ENCODE measurements around the gene RPTOR.
"Not testable (repeated sequence)": the region's sequence is repeated elsewhere in the genome, so short reads cannot be mapped to it uniquely, and the experiment has no call there.

The RPTOR gene

GRCh38 chr17:80740141-80740540 is 195.5 kb downstream of the RPTOR start:
- DNase-seq = peak in 1 of 42 donors; percentile 5
- intact Hi-C loops (cut with DNase I) = no loop called here

GRCh38 chr17:80742091-80742490 is 197.5 kb downstream of the RPTOR start:
- intact Hi-C loops (cut with DNase I) = no loop called here
- DNase-seq = peak in 3 of 42 donors; percentile 20 to 37 (median 32)

GRCh38 chr17:80742581-80743180 is 198.0 kb downstream of the RPTOR start:
- peak in 1 of 42 donors; percentile 16 for DNase-seq
- intact Hi-C loops (cut with DNase I) = no loop called here

GRCh38 chr17:80743181-80743771 is 198.6 kb downstream of the RPTOR start:
- intact Hi-C loops (cut with DNase I) = no loop called here
- DNase-seq = peak in 19 of 42 donors; percentile 18 to 68 (median 40)

- intact Hi-C loops (cut with DNase I) = not testable (repeated sequence)
- DNase-seq = peak in 1 of 42 donors; percentile 19
Measured at GRCh38 chr17:80743973-80744372, 199.3 kb downstream of the RPTOR start.

DNA sequence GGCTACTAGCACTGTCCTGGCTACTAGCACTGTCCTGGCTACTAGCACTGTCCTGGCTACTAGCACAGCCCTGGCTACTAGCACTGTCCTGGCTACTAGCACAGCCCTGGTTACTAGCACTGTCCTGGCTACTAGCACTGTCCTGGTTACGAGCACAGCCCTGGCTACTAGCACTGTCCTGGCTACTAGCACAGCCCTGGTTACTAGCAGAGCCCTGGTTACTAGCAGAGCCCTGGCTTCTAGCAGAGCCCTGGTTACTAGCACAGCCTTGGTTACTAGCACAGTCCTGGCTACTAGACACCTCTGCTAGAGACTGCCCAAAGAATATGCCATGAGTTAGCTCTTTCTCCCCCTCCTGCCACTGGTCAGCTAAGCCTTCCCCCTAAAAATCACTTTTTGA is 200.1 kb downstream of the RPTOR start:
- peak in 3 of 42 donors; percentile 5 to 28 (median 18) for DNase-seq
- intact Hi-C loops (cut with DNase I) = not testable (repeated sequence)

DNA sequence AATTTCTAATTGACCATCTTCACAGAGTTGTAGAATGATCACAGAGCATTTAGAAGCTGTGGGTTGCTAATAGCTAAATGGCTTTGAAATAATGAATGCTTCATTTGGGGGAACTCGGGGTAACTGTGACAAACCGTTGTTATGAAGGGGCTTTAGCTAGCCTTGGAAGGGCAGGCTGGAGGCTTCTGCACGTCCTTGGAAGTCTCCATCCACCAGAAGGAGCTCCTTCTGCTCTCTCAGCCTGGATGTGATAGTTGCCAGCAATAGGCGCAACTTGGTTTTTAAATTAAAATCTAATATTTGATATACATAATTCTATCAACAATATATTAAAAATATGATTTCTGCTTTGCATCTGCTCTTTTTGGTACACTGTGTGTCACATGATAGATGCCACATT is 200.5 kb downstream of the RPTOR start:
- DNase-seq = peak in 3 of 42 donors; percentile 13 to 38 (median 27)
- intact Hi-C loops (cut with DNase I) = no loop called here

GRCh38 chr17:80746262-80746935 is 201.8 kb downstream of the RPTOR start:
- intact Hi-C loops (cut with DNase I) = no loop called here
- DNase-seq = peak in 4 of 42 donors; percentile 20 to 58 (median 31)

DNA sequence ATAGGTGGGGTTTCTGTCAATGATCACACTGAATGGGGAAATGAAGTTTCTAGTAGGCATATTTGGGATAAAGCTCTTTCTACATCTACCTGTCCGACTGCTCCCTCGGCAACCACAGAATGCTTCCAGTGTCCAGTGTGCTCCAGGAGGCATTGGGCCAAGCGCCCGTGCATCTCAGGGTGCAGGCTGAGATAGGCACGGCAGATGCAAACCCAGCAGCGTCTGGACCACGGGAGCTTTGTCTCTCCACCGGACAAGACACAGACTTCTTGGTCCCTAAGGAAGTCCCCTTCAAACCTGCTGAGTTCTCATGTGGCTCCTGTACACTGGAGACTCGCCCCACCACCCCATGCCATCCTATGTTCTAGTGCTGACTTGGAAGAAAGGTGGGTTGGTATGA is 202.8 kb downstream of the RPTOR start:
- intact Hi-C loops (cut with DNase I) = no loop called here
- peak in 6 of 42 donors; percentile 2 to 38 (median 26) for DNase-seq

- intact Hi-C loops (cut with DNase I) = no loop called here
- peak in 6 of 42 donors; percentile 7 to 29 (median 17) for DNase-seq
Measured at GRCh38 chr17:80749611-80750010, 205.0 kb downstream of the RPTOR start.

DNA sequence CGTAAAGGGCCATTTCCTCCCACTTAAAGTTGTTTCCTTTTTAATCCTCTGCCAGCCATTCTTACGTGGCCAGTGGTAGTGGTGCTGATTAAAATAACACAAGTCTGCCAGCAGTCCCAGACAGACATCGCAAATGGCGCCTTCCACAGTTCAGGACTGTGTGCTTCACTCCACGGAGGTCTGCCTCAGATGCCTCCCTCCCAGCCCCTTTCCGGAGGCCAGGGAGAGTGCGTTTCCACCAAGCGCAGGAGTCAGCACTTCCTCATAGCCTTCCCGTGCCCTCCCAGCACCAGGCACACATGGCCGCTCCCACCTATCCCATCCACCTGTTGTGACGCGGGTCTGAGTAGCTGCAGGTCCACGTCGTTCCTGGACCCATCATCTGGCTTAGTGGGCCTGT is 205.6 kb downstream of the RPTOR start:
- peak in 8 of 42 donors; percentile 14 to 54 (median 34) for DNase-seq
- intact Hi-C loops (cut with DNase I) = no loop called here

GRCh38 chr17:80751070-80751945 is 206.7 kb downstream of the RPTOR start:
- DNase-seq = peak in 41 of 42 donors; percentile 40 to 88 (median 68)
- intact Hi-C loops (cut with DNase I) = no loop called here

DNA sequence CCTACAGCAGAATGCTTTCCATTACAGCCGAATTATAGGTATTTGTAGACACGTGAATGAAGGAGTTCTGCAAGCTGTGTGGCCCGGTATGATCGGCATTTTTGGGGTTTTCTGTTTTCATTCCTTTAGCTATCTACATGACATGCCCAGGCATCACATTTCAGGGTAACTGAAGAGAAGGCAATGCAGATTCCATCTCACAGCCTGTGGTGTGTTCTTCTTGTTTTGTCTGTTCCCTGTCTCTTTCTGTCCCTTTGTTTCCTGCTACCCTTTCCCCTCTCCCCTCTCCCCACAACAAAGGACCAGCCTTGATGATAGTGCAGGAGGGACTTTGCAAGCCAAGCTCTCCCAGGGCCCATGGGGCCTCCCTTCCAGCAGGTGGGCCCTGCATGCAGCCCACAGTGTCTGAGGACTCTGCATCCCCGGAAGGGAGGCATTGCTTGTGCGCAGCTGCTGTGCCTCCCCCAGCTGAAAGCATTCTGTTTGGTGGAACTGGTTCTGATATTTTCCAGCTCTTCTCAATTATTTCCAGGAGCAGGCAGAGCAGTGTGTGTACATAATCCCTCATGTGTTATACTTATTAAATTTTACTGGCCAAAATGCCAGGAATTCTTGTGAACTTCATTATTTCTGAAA is 207.4 kb downstream of the RPTOR start:
- intact Hi-C loops (cut with DNase I) = no loop called here

DNA sequence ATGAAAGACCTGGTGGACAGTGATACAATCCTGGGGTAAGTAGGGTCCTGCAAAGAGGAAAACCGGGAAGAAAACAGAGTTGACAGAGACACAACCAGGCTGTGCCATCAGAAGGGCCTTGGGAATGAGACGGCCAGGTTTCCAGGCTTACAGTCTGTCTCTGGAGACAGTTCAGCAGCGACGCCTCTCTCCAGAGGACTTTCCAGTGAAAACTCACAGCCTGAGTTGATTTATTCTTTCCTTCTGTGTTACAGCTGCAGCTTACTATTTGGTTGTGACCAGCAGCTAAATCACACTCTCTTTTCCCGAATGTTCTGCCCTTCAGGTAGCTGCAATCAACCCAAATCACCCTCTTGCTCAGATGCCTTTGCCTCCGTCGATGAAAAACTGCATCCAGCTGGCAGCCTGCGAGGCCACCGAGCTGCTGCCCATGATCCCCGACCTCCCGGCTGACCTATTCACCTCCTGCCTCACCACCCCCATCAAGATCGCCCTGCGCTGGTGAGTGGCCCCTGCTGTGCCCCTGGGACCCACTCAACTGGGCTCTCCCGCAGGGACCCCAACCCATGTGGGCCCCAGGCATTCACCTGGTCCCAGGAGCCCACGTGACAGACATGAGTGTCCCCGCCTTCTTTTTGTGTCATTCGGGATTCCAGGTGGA is 209.2 kb downstream of the RPTOR start:
- DNase-seq = peak in 4 of 42 donors; percentile 3 to 31 (median 12)
- intact Hi-C loops (cut with DNase I) = no loop called here

More for the DNA sequence above, 207.4 kb downstream of the RPTOR start:
- peak in 10 of 42 donors; percentile 10 to 64 (median 44) for DNase-seq

DNA sequence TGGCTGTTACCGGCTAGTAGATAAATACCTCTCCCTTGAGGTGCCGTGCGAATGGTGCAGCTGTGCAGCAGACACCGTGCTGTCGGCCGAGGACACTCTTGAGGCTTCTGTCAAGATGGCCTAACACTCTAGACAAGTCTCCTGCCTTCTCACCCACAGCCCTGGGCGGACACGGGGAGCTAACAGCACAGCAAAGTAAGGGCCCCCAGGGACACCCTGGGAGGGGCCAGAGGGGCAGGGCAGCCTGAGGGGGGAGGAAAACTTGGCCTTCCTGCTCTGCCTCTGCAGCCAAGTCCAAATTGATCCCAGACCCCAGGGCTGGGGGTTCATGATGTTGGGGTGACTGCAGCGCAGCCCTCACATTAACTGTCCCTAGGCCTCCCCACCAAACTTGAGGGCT is 210.2 kb downstream of the RPTOR start:
- intact Hi-C loops (cut with DNase I) = no loop called here
- peak in 4 of 42 donors; percentile 0 to 31 (median 24) for DNase-seq

DNA sequence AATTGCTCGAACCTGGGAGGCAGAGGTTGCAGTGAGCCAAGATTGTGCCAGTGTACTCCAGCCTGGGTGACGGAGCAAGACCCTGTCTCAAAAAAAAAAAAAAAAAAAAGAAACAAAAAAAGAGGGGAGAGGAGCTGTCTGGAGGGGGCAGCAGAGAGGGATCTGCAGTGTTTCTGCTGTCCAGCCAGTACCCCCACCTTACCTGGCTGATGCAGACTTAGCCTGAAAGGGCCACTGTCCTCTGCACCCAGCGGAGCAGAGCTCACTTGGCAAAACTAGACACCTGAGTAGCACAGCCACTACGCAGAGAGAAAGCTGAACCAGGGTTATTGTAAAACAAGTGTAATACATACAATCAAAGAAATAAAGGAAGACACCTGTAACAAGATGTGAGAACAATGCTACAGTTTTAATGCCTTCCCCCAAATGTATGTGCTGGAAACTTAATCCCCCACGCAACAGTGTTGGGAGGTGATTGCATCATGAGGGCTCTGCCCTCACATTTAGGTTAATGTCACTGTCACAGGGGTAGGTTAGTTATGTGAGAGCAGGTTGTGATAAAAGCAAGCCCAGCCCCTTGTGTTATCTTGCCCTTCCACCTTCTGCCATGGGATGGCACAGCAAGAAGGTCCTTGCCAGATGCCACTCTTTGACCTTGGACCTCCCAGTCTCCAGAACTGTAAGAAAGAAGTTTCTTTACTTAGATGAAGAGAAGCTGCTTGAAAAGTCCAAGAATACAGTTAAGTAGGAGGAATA is 211.2 kb downstream of the RPTOR start:
- DNase-seq = peak in 4 of 42 donors; percentile 17 to 42 (median 30)
- intact Hi-C loops (cut with DNase I) = no loop called here

Data from head of caudate nucleus (tissue), 42 donors.